HepG2 (cell line): ENCODE measurements around the gene AHSA1. TPM values are rescaled to one million over a fixed set of nuclear protein-coding genes. Genes with fewer than 3 reads are reported as not detected.

Experiments
- CC2D1A ChIP-seq: sonication (generic); formaldehyde crosslinking; IDR thresholded peaks from 2 replicates; pipeline ENCODE4 v1.8.1; 2023; ENCODE audit warnings: mild to moderate bottlenecking, missing genetic modification reagents
- GZF1 ChIP-seq: sonication (generic); formaldehyde crosslinking; IDR thresholded peaks from 2 replicates; pipeline ENCODE4 v1.5.1; 2020; ENCODE audit warnings: mild to moderate bottlenecking, missing genetic modification reagents
- SMAD9 ChIP-seq: sonication (generic); formaldehyde crosslinking; IDR thresholded peaks from 2 replicates; pipeline ENCODE4 v1.5.1; 2020; ENCODE audit warnings: mild to moderate bottlenecking, missing genetic modification reagents
- ZBTB20 ChIP-seq: sonication (generic); formaldehyde crosslinking; IDR thresholded peaks from 2 replicates; pipeline ENCODE4 v1.8.1; 2023; ENCODE audit warnings: missing genetic modification reagents, low read depth, mild to moderate bottlenecking, borderline replicate concordance
- ZNF598 ChIP-seq: sonication (generic); formaldehyde crosslinking; IDR thresholded peaks from 2 replicates; pipeline ENCODE4 v1.5.1; 2020; ENCODE audit warnings: mild to moderate bottlenecking, missing genetic modification reagents, borderline replicate concordance
- ZNF724P ChIP-seq: sonication (generic); formaldehyde crosslinking; IDR thresholded peaks from 2 replicates; pipeline ENCODE4 v1.8.0; 2022; ENCODE audit warnings: missing genetic modification reagents, borderline replicate concordance
- ZSCAN9 ChIP-seq: IDR thresholded peaks from 2 replicates; pipeline ENCODE4 v1.6.1; 2016; ENCODE audit warnings: borderline replicate concordance
- polyA plus RNA-seq, 8 experiments: library from polyadenylated mRNA; depleted of rRNA in 3 of 8; stranded (reverse) in 7 of 8; unstranded in 1 of 8; fragments of >200 nt; fragmentation: Illumina TruSeq in 4 of 8; extraction: Trizol in 4 of 8; gene quantifications; 2 replicates each; pipeline versions ENCODE4 v1.2.1 to v1.2.3, GENCODE V29; 2011 to 2016; ENCODE audit warnings: low read depth in 4 of 8, missing spikeins in 1 of 8, mixed read lengths in 1 of 8; ENCODE audit not compliant: insufficient read depth in 1 of 8
- total RNA-seq, 5 experiments: library from RNA; depleted of rRNA; stranded (reverse); fragments of >200 nt; fragmentation: Illumina TruSeq; extraction: Trizol; gene quantifications; 2 replicates each; pipeline ENCODE4 v1.2.3, GENCODE V29; 2016; ENCODE audit warnings: low read depth in 1 of 5
- TF ChIP-seq, protein P1 (sequence below), 2 experiments: IDR thresholded peaks; 2 replicates each; pipeline ENCODE4 v1.6.1; 2011 to 2012; ENCODE audit warnings: low read length in 2 of 2, borderline replicate concordance in 1 of 2, low read depth in 1 of 2, mild to moderate bottlenecking in 1 of 2, moderate library complexity in 1 of 2
- TF ChIP-seq, protein P2 (sequence below): IDR thresholded peaks from 2 replicates; pipeline ENCODE4 v1.6.1; 2018; ENCODE audit warnings: missing genetic modification reagents
- TF ChIP-seq, protein P3 (sequence below): sonication (generic); formaldehyde crosslinking; IDR thresholded peaks from 2 replicates; pipeline ENCODE4 v1.4.0; 2020; ENCODE audit warnings: mild to moderate bottlenecking, missing genetic modification reagents
- TF ChIP-seq, protein P4 (sequence below): IDR thresholded peaks from 2 replicates; pipeline ENCODE4 v1.6.1; 2016; ENCODE audit warnings: mild to moderate bottlenecking
- TF ChIP-seq, protein P5 (sequence below): sonication (generic); formaldehyde crosslinking; IDR thresholded peaks from 2 replicates; pipeline ENCODE4 v1.5.1; 2020; ENCODE audit warnings: missing genetic modification reagents, mild to moderate bottlenecking, borderline replicate concordance

Gene AHSA1
- total and polyA plus RNA-seq, 2 of the 13 experiments (the other 11 are each of a cell fraction or from before 2014, with no cell fraction given), result 113 to 241 TPM

DNA sequence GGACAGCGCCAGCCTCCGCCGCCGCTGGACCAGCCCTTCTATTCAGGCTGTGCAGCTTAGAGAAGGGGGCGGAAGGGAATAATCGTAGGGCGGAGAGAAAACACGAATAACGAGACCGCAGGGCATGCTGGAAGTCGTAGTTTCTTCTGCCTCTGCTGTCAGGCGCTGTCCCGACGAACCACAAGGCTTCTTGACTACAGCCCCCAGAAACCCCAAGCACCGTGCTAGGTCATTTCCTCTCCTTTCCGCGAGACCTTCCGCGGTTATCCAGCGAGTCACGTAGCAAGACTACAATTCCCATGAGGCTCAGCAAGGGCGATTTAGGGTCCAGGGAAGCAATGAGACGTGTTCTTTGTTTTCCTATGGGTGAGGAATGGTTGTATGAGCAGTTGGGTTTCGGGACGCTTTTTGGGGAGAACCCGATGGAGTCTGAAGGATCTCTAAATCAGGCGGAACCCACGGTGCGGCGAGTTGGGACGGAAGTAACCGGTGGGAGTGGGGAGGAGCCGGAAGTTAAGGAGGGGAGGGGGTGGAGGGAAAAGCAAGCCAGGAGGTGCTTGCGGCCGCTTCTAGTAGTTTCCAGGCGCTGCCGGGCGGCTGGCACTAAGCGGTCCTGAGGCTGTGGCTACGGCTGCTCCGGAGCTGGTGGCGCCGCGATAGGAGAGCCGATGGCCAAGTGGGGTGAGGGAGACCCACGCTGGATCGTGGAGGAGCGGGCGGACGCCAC is at the start of gene AHSA1, which contains the start of gene VIPAS39 (continued):
- TF ChIP-seq, protein P1, sequence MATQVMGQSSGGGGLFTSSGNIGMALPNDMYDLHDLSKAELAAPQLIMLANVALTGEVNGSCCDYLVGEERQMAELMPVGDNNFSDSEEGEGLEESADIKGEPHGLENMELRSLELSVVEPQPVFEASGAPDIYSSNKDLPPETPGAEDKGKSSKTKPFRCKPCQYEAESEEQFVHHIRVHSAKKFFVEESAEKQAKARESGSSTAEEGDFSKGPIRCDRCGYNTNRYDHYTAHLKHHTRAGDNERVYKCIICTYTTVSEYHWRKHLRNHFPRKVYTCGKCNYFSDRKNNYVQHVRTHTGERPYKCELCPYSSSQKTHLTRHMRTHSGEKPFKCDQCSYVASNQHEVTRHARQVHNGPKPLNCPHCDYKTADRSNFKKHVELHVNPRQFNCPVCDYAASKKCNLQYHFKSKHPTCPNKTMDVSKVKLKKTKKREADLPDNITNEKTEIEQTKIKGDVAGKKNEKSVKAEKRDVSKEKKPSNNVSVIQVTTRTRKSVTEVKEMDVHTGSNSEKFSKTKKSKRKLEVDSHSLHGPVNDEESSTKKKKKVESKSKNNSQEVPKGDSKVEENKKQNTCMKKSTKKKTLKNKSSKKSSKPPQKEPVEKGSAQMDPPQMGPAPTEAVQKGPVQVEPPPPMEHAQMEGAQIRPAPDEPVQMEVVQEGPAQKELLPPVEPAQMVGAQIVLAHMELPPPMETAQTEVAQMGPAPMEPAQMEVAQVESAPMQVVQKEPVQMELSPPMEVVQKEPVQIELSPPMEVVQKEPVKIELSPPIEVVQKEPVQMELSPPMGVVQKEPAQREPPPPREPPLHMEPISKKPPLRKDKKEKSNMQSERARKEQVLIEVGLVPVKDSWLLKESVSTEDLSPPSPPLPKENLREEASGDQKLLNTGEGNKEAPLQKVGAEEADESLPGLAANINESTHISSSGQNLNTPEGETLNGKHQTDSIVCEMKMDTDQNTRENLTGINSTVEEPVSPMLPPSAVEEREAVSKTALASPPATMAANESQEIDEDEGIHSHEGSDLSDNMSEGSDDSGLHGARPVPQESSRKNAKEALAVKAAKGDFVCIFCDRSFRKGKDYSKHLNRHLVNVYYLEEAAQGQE (IDR thresholded peaks at IDR 0.05; ENCODE audit: borderline replicate concordance in 1 of 2, low read depth in 1 of 2, low read length in 2 of 2), result peak in 1 of 2 experiments; percentile 39; a peak in 1 of 4 replicates
- TF ChIP-seq SMAD9 (CRISPR knock-in tag) (0 out of 2 replicates have a peak, but pooled peaks have one; percentile 64), GZF1 (CRISPR knock-in tag) (0 out of 2 replicates have a peak, but pooled peaks have one; percentile 18), ZSCAN9 (peak; percentile 84; the same call in 1 of the 2 replicates), ZNF598 (CRISPR knock-in tag) (no peak), ZBTB20 (no peak; the same call in 1 of the 2 replicates), ZNF724P (CRISPR knock-in tag) (no peak), CC2D1A (no peak)
- TF ChIP-seq, protein P2, sequence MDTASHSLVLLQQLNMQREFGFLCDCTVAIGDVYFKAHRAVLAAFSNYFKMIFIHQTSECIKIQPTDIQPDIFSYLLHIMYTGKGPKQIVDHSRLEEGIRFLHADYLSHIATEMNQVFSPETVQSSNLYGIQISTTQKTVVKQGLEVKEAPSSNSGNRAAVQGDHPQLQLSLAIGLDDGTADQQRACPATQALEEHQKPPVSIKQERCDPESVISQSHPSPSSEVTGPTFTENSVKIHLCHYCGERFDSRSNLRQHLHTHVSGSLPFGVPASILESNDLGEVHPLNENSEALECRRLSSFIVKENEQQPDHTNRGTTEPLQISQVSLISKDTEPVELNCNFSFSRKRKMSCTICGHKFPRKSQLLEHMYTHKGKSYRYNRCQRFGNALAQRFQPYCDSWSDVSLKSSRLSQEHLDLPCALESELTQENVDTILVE (CRISPR knock-in tag), result no peak
- TF ChIP-seq, protein P3, sequence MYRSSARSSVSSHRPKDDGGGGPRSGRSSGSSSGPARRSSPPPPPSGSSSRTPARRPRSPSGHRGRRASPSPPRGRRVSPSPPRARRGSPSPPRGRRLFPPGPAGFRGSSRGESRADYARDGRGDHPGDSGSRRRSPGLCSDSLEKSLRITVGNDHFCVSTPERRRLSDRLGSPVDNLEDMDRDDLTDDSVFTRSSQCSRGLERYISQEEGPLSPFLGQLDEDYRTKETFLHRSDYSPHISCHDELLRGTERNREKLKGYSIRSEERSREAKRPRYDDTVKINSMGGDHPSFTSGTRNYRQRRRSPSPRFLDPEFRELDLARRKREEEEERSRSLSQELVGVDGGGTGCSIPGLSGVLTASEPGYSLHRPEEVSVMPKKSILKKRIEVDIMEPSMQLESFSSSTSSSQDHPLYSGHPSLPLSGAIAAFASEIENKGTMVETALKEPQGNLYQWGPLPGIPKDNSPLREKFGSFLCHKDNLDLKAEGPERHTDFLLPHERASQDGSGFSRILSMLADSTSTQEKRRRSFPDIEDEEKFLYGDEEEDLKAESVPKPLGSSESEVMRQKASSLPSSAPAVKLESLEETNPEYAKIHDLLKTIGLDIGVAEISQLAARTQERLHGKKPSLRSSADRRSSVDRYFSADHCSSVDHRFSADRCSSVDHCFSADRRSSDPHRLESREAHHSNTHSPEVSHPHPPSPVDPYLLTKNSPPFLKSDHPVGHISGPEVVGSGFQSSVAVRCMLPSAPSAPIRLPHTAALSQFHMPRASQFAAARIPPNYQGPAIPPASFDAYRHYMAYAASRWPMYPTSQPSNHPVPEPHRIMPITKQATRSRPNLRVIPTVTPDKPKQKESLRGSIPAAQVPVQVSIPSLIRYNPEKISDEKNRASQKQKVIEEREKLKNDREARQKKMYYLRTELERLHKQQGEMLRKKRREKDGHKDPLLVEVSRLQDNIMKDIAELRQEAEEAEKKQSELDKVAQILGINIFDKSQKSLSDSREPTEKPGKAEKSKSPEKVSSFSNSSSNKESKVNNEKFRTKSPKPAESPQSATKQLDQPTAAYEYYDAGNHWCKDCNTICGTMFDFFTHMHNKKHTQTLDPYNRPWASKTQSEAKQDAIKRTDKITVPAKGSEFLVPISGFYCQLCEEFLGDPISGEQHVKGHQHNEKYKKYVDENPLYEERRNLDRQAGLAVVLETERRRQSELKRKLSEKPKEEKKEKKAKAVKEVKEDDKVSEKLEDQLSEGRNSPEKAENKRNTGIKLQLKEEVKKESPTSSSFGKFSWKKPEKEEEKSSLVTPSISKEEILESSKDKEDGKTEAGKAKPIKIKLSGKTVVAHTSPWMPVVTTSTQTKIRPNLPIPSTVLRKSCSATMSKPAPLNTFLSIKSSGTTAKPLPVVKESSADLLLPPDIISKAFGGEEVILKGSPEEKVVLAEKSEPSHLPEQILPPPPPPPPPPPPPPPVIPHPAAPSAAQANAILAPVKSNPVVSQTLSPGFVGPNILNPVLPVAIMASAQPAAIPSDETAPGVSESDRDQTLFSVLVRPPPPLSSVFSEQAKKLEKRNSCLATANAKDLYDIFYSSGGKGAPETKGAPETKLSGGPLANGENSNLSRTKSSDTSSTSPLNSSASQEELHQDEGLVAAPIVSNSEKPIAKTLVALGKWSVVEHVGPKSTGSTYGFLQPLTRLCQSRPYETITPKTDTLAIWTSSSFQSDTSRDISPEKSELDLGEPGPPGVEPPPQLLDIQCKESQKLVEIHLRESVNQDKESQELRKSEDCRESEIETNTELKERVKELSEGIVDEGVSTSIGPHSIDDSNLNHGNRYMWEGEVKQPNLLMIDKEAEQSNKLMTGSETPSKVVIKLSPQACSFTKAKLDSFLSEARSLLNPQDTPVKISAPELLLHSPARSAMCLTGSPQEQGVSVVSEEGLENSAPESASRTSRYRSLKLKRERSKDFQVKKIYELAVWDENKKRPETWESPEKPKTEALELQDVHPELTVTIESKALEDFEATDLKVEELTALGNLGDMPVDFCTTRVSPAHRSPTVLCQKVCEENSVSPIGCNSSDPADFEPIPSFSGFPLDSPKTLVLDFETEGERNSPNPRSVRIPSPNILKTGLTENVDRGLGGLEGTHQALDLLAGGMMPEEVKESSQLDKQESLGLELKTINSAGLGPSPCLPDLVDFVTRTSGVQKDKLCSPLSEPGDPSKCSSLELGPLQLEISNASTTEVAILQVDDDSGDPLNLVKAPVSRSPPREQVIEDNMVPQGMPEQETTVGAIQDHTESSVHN (CRISPR knock-in tag), result no peak; the same call in 1 of the 2 replicates
- TF ChIP-seq, protein P4, sequence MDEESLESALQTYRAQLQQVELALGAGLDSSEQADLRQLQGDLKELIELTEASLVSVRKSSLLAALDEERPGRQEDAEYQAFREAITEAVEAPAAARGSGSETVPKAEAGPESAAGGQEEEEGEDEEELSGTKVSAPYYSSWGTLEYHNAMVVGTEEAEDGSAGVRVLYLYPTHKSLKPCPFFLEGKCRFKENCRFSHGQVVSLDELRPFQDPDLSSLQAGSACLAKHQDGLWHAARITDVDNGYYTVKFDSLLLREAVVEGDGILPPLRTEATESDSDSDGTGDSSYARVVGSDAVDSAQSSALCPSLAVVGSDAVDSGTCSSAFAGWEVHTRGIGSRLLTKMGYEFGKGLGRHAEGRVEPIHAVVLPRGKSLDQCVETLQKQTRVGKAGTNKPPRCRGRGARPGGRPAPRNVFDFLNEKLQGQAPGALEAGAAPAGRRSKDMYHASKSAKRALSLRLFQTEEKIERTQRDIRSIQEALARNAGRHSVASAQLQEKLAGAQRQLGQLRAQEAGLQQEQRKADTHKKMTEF (CRISPR knock-in tag), result no peak
- TF ChIP-seq, protein P5, sequence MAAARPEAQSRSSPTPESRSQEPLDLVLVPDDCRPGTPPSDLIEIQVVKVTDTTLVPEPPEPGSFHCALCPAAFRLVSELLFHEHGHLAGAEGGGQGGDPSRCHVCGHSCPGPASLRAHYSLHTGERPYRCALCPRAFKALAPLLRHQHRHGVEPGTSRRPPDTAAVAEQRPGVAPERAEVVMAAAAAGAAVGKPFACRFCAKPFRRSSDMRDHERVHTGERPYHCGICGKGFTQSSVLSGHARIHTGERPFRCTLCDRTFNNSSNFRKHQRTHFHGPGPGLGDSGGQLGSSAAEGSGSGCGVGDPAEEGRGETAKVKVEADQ, result peak; percentile 86
